ENCODE measurements around the gene AKIRIN2. TPM values are rescaled to one million over a fixed set of nuclear protein-coding genes. Genes with fewer than 3 reads are reported as not detected.

Gene AKIRIN2
- total and polyA plus RNA-seq, 9 of the 15 experiments (the other 6 are each of a cell fraction or from before 2014, with no cell fraction given) = 5.8 to 63.9 (median 28.1) TPM

DNA sequence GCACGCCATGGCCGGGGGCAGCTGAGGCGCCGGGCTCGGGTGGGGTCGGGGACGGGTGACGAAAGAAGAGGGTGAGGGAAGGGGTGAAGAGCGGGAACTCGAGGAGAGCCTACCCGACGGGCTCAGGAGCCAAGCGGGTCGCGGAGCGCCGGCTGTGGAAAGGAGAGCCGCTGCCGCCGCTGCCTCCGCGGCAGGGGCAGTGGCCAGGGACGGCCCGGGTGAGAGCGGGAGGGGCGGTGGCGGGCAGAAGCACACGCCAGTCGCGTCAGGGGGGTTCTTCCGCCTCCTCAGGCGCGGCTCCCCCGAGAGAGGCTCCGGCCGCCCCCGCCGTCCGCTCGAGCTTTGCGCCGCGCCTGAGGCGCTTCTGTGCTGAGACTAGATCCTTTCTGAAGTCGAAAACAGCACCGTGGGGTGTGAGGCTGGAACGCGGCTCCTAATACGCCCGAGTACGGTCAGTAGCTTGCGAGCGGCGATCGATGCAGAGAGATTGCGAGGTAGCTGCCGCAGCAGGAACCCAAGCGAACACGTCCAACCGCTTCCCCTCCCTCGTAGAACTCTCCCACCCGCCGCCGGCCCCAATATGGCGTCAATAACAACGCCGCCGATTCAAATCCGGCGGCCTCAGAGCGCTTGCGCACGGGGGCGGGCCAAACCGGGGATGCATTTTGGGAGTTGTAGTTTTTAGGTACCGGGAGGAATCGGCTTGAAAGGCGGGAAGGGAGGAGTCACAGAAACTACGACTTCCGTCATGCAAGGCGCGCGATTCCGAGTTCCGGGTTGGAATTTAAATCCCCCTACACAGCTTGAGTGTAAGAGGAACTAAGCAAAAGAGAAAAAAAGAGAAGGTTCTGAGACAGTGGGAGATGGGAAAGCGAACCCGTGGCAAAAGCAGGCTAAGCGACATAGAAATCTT lies at the start of gene AKIRIN2 (continued):
- TF ChIP-seq, protein P1, sequence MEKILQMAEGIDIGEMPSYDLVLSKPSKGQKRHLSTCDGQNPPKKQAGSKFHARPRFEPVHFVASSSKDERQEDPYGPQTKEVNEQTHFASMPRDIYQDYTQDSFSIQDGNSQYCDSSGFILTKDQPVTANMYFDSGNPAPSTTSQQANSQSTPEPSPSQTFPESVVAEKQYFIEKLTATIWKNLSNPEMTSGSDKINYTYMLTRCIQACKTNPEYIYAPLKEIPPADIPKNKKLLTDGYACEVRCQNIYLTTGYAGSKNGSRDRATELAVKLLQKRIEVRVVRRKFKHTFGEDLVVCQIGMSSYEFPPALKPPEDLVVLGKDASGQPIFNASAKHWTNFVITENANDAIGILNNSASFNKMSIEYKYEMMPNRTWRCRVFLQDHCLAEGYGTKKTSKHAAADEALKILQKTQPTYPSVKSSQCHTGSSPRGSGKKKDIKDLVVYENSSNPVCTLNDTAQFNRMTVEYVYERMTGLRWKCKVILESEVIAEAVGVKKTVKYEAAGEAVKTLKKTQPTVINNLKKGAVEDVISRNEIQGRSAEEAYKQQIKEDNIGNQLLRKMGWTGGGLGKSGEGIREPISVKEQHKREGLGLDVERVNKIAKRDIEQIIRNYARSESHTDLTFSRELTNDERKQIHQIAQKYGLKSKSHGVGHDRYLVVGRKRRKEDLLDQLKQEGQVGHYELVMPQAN (IDR thresholded peaks at IDR 0.05; ENCODE audit: borderline replicate concordance) = peak; percentile 85; the same call in 1 of the 2 replicates
- TF ChIP-seq CC2D1A (IDR thresholded peaks at IDR 0.05) = peak; percentile 58; the same call in 1 of the 2 replicates
- no peak for TF ChIP-seq ZFPM2 (CRISPR knock-in tag; IDR thresholded peaks at IDR 0.05)
- TF ChIP-seq ZBTB8A (IDR thresholded peaks at IDR 0.05; ENCODE audit: partially characterized antibody) = no peak
- TF ChIP-seq SREBF2 (CRISPR knock-in tag; IDR thresholded peaks at IDR 0.05) = no peak
- peak; percentile 96 for TF ChIP-seq RBFOX2 (IDR thresholded peaks at IDR 0.05; ENCODE audit: low read depth, low read length)
- TF ChIP-seq FIP1L1 (IDR thresholded peaks at IDR 0.05; ENCODE audit: low read depth, low read length, poor library complexity, severe bottlenecking) = peak; percentile 57
- TF ChIP-seq, protein P2, sequence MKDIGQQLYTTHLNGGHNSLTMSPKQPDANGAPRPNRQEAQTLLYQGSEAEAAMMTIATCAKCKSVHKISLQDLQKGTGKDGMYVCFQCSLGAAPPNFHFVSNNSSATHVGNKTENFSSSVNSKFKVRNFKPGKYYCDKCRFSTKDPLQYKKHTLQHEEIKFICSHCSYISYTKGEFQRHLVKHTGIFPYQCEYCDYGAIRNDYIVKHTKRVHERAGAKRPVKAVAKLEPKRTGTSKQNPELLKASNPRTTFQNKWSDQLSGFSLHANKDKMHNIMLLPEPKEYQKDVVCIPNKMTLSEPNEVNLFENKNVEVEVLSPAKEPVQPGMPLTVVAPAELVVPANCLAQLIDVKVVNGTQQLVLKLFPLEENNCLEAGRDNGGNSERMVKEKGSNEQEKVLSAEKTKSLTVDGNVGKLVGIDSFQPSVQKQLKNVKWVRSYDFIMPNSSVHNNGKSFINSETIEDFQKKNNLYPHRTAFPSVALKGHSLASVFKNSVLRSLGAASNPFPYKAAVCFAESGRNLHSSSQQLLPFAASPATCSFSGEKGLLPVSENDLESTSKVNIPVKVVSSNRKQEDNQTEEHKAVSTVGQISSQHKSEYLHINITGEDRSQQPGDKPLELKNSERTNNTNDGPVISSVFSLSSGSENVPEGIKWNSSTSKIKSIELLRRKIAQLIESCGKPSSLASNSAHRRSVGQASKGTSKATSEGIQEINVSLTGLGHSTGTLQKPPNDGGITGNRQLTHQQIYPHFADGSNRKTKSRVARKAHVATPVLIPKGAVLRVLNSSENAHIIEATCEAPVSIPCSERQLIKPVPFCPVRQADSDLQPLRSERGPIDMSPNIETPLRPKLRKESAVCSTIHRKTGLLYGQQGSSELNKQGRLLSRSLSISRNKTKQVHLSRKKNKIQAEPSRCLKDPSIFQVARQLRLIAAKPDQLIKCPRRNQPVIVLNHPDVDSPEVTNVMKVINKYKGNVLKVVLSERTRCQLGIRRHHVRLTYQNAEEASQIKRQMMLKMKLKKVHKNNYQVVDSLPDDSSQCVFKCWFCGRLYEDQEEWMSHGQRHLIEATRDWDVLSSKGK (CRISPR knock-in tag; IDR thresholded peaks at IDR 0.05) = no peak
- no peak for TF ChIP-seq ZNF146 (CRISPR knock-in tag; IDR thresholded peaks at IDR 0.05; ENCODE audit: unreplicated experiment)
- TF ChIP-seq, protein P3, sequence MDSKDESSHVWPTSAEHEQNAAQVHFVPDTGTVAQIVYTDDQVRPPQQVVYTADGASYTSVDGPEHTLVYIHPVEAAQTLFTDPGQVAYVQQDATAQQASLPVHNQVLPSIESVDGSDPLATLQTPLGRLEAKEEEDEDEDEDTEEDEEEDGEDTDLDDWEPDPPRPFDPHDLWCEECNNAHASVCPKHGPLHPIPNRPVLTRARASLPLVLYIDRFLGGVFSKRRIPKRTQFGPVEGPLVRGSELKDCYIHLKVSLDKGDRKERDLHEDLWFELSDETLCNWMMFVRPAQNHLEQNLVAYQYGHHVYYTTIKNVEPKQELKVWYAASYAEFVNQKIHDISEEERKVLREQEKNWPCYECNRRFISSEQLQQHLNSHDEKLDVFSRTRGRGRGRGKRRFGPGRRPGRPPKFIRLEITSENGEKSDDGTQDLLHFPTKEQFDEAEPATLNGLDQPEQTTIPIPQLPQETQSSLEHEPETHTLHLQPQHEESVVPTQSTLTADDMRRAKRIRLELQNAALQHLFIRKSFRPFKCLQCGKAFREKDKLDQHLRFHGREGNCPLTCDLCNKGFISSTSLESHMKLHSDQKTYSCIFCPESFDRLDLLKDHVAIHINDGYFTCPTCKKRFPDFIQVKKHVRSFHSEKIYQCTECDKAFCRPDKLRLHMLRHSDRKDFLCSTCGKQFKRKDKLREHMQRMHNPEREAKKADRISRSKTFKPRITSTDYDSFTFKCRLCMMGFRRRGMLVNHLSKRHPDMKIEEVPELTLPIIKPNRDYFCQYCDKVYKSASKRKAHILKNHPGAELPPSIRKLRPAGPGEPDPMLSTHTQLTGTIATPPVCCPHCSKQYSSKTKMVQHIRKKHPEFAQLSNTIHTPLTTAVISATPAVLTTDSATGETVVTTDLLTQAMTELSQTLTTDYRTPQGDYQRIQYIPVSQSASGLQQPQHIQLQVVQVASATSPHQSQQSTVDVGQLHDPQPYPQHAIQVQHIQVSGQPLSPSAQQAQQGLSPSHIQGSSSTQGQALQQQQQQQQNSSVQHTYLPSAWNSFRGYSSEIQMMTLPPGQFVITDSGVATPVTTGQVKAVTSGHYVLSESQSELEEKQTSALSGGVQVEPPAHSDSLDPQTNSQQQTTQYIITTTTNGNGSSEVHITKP (IDR thresholded peaks at IDR 0.05; ENCODE audit: partially characterized antibody) = peak; percentile 80
- peak; percentile 70; the same call in 1 of the 2 replicates for TF ChIP-seq KDM2B (CRISPR knock-in tag; IDR thresholded peaks at IDR 0.05)
- TF ChIP-seq ATF7 (IDR thresholded peaks at IDR 0.05) = peak; percentile 77
- peak; percentile 64 for TF ChIP-seq PCBP2 (IDR thresholded peaks at IDR 0.05; ENCODE audit: low read depth, low read length, poor library complexity, severe bottlenecking)
- peak; percentile 94 for TF ChIP-seq FOXM1 (IDR thresholded peaks at IDR 0.05; ENCODE audit: low read depth)
- no peak; the same call in 1 of the 2 replicates for TF ChIP-seq FOXM1 (CRISPR knock-in tag; IDR thresholded peaks at IDR 0.05; ENCODE audit: low read depth)
- no peak for TF ChIP-seq NUFIP1 (IDR thresholded peaks at IDR 0.05; ENCODE audit: partially characterized antibody)
- TF ChIP-seq GTF2F1 (IDR thresholded peaks at IDR 0.05; ENCODE audit: low read depth, low read length) = peak; percentile 87; the same call in 1 of the 2 replicates
- TF ChIP-seq SIN3B (IDR thresholded peaks at IDR 0.05; ENCODE audit: low read depth) = peak; percentile 9; the same call in 1 of the 2 replicates
- TF ChIP-seq OTX1 (CRISPR knock-in tag; IDR thresholded peaks at IDR 0.05) = no peak
